Transverse colon (tissue), 4 donors: ENCODE measurements around the gene BAG1. TPM values are rescaled to one million over a fixed set of nuclear protein-coding genes. Genes with fewer than 3 reads are reported as not detected.

Experiments used
- DNase-seq: peaks from one replicate; pipeline ENCODE4 v3.0.0-alpha.2; 2019
- H3K27ac ChIP-seq, 4 donors: fragments of 200-600 bp; sonication (generic); 2 replicates each; pipeline ENCODE4 v1.5.1; 2016 to 2018; ENCODE audit warnings: inconsistent platforms in 4 of 4
- H3K27me3 ChIP-seq: fragments of 200-600 bp; sonication (generic); 2 replicates; pipeline ENCODE4 v1.5.1; 2017; ENCODE audit warnings: inconsistent platforms
- H3K36me3 ChIP-seq, 4 donors: fragments of 200-600 bp; sonication (generic); 2 replicates each; pipeline ENCODE4 v1.5.1; 2017 to 2019; ENCODE audit warnings: inconsistent platforms in 4 of 4
- H3K4me1 ChIP-seq, 4 donors: fragments of 200-600 bp; sonication (generic); 2 replicates each; pipeline ENCODE4 v1.5.1; 2017 to 2020; ENCODE audit warnings: inconsistent platforms in 4 of 4
- H3K4me3 ChIP-seq, 4 donors: fragments of 200-600 bp; sonication (generic); 1 replicate in 1 of 4; 2 replicates in 3 of 4; pipeline versions ENCODE4 v1.5.1 to v1.6.1; 2017 to 2019; ENCODE audit warnings: inconsistent platforms in 4 of 4
- H3K9me3 ChIP-seq, 2 donors: fragments of 200-600 bp; sonication (generic); 2 replicates each; pipeline ENCODE4 v1.5.1; 2017 to 2019; ENCODE audit warnings: inconsistent platforms in 2 of 2
- EP300 ChIP-seq: sonication (generic); formaldehyde crosslinking; IDR thresholded peaks from one replicate; pipeline ENCODE4 v1.6.1; 2017; ENCODE audit warnings: antibody characterized with exemption, low read depth
- POLR2A ChIP-seq: fragments of 450-650 bp; IDR thresholded peaks from one replicate; pipeline ENCODE4 v1.6.1; 2016; ENCODE audit warnings: antibody characterized with exemption, mild to moderate bottlenecking, moderate library complexity
- POLR2AphosphoS5 ChIP-seq, 3 donors: sonication (generic); formaldehyde crosslinking; IDR thresholded peaks; one replicate each; pipeline ENCODE4 v1.6.1; 2016; ENCODE audit warnings: antibody characterized with exemption in 3 of 3
- WGBS, 2 donors: methylation state at CpG; one replicate each; pipeline ENCODE4 v1.1.5; 2018; ENCODE audit warnings: low coverage in 1 of 2; 5-methylcytosine and 5-hydroxymethylcytosine counted together
- in situ Hi-C, 4 donors: fragments of 200-750 bp; cut with MboI; loops; one replicate each; pipeline versions ENCODE4 v1.15.0 to v1.15.1; 2017; ENCODE audit warnings: low sequenced_read_pairs in 3 of 4, low pct_ligation_motif_present in 1 of 4, low pct_unique_long_range_greater_than_20kb in 1 of 4
- intact Hi-C: fragments of 100-400 bp; cut with DNase I; formaldehyde crosslinking; loops from one replicate; pipeline ENCODE4 v1.15.1; 2023; ENCODE audit warnings: low total_unique reads
- total RNA-seq, 4 donors: library from RNA; depleted of rRNA; stranded (reverse); fragments of >200 nt; gene quantifications; one replicate each; pipeline ENCODE4 v1.1.0, GENCODE V29; 2016
- TF ChIP-seq, protein P1 (sequence below), 5 experiments: fragments of 200-600 bp in 3 of 5; fragments of 450-650 bp in 2 of 5; sonication (generic) in 3 of 5; IDR thresholded peaks; 1 replicate in 2 of 5; 2 replicates in 3 of 5; pipeline ENCODE4 v1.5.1; 2016 to 2017; ENCODE audit warnings: antibody characterized with exemption in 5 of 5, inconsistent platforms in 3 of 5, mild to moderate bottlenecking in 2 of 5, moderate library complexity in 1 of 5

The BAG1 gene
- total RNA-seq, 4 donors from 2014 or later = 73.2 to 185 (median 131) TPM

DNA sequence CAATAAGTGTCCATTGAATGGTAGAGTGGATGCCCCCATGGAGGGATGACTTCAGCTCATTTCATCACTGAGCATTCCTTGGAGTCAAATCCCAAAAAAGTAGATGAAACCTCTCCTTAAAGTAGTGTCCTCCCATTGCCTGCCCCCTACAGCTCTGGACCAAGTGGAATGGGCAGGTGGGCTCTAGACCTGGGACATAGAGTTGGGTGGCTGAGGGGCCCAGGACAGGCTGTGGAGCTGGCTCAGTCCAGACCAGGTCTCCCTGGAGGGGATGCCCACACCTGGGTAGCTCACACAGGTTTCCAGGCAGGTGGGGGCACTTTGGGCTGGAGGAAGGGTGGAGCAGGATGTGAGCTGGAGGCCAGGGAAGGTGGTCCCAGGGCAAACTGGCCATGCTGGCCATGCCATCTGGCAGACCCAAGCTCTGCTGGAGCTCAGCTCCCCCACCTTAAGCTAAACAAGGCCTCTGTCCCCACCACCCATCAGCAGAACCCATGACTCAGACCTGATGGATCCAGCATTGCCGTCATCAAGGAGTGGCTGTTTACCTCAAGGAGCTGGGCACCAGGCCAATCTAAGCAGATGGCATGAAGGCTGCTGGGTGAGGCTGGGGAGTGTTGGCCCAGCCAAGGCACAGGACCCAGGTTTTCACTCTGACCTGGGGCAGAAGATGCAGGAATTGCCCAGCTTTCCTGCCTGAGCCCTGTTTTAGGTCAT lies 30.7 kb downstream of the BAG1 start:
- H3K4me1 ChIP-seq = peaks cover 0 to 33% (median 22%) of the 10 kb centered on the region in 4 donors
- H3K27me3 ChIP-seq = no peaks in the 10 kb centered on the region
- peak overlapping the region; percentile 54 to 86 (median 80) for H3K27ac ChIP-seq
- peak; percentile 94 for DNase-seq
- in situ Hi-C loops = no loop called here
- intact Hi-C loops = no loop called here
- WGBS, 2 donors = 14% methylated on average over 1 of the region's 1 CpG; no CpG with 5 or more reads in 1 of the 2 donors
- no peak overlapping the region for H3K4me3 ChIP-seq
- TF ChIP-seq POLR2AphosphoS5 (IDR thresholded peaks at IDR 0.05) (peak; percentile 56 to 92 (median 88)), POLR2A (peak; percentile 40), EP300 (peak; percentile 75)
- TF ChIP-seq, protein P1, sequence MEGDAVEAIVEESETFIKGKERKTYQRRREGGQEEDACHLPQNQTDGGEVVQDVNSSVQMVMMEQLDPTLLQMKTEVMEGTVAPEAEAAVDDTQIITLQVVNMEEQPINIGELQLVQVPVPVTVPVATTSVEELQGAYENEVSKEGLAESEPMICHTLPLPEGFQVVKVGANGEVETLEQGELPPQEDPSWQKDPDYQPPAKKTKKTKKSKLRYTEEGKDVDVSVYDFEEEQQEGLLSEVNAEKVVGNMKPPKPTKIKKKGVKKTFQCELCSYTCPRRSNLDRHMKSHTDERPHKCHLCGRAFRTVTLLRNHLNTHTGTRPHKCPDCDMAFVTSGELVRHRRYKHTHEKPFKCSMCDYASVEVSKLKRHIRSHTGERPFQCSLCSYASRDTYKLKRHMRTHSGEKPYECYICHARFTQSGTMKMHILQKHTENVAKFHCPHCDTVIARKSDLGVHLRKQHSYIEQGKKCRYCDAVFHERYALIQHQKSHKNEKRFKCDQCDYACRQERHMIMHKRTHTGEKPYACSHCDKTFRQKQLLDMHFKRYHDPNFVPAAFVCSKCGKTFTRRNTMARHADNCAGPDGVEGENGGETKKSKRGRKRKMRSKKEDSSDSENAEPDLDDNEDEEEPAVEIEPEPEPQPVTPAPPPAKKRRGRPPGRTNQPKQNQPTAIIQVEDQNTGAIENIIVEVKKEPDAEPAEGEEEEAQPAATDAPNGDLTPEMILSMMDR (IDR thresholded peaks at IDR 0.05) = no peak
- H3K9me3 ChIP-seq = no peaks in the 10 kb centered on the region
- H3K36me3 ChIP-seq = no peaks in the 10 kb centered on the region

DNA sequence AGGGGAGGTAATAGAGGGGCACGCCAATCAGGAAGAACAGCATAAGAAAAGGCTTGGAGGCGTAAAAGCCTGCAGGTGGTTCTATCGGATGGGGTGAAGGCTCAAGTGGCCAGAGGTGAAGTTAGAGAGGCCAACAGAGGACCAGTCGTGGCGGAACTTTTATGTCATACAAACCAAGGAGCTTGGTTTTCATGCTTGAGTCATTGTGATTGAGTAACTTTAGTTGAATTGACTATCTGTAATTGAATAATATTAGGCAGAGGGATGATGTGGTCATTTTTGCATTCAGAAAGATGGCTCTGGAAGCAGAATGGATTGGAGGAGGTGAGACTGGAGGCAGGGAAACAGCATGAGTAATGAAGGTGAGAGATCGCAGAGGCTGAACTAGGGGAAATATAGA lies 31.7 kb downstream of the BAG1 start:
- intact Hi-C loops = no loop called here
- Histone ChIP-seq H3K27ac (peak overlapping the region in 3 of 4 donors; percentile 78 to 86 (median 83)), H3K4me3 (no peak overlapping the region), H3K27me3 (no peaks in the 10 kb centered on the region), H3K9me3 (no peaks in the 10 kb centered on the region), H3K36me3 (no peaks in the 10 kb centered on the region), H3K4me1 (peaks cover 0 to 33% (median 22%) of the 10 kb centered on the region in 4 donors)
- TF ChIP-seq, protein P1 (IDR thresholded peaks at IDR 0.05) = no peak
- no peak for TF ChIP-seq POLR2AphosphoS5 (IDR thresholded peaks at IDR 0.05)
- no peak for TF ChIP-seq EP300
- TF ChIP-seq POLR2A = no peak
- in situ Hi-C loops = no loop called here
- DNase-seq = no peak
- 93 to 94% methylated on average over 5 to 6 of the region's 6 CpGs for WGBS, 2 donors

DNA sequence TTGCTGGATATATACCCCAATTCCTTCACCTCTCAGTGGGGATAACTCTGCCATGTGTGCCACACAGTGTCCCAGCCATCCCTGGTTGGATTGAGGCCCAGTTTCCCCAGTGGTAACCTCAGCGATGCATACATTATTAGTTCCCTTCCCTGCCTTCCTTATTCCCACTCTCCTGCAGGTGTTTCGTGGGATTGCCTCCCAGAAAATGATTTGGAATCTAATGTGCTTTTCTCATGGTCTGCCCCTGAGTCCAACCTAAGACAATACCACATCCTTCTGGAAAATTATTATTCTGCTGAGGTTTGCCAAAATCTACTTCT lies 32.9 kb downstream of the BAG1 start:
- TF ChIP-seq POLR2A (no peak), POLR2AphosphoS5 (IDR thresholded peaks at IDR 0.05) (no peak), EP300 (no peak)
- TF ChIP-seq, protein P1 (IDR thresholded peaks at IDR 0.05) = no peak
- no peak overlapping the region for H3K4me3 ChIP-seq
- H3K9me3 ChIP-seq = no peaks in the 10 kb centered on the region
- WGBS, 2 donors = 87% methylated on average over 2 of the region's 2 CpGs; no CpG with 5 or more reads in 1 of the 2 donors
- in situ Hi-C loops (no loop called here), intact Hi-C loops (no loop called here)
- no peak for DNase-seq
- H3K27ac ChIP-seq = no peak overlapping the region
- H3K27me3 ChIP-seq = no peaks in the 10 kb centered on the region
- no peaks in the 10 kb centered on the region for H3K36me3 ChIP-seq
- peaks cover 0 to 33% (median 22%) of the 10 kb centered on the region in 4 donors for H3K4me1 ChIP-seq

DNA sequence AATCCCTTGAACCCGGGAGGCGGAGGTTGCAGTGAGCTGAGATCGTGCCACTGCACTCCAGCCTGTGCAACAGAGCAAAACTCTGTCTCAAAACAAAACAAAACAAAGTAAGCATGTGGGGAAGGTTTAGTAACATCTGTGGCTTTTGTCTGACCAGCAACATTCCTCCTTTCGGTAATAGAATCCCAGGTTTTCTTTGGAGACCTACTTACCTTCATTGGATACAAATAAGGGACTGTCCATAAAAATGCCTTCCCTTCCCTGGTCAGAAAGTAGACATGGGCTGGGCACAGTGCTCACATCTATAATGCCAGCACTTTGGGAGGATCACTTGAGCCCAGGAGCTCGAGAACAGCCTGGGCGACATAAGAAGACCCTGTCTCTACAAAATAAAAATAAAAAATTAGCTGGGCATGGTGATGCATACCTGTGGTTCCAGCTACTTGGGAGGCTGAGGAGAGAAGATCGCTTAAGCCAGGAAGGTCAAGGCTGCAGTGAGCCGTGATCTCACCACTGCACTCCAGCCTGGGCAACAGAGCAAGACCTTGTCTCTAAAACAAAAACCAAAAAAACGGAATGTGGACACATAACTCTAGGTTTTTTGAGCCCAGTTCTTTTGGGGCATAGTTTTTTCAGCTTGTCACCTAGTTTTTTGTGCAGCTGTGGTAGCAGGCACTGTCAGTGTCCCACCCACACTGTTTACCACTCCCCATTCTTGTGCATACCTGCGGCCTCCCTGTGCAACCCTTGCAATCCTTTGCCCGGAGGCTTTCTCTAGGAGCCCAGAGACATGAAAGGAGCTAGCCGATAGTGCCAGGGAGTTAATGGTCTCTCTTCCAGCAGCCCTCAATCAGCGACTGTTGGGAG lies 33.5 kb downstream of the BAG1 start:
- Histone ChIP-seq H3K4me3 (no peak overlapping the region), H3K27me3 (no peaks in the 10 kb centered on the region), H3K27ac (peak overlapping the region in 2 of 4 donors; percentile 70 to 71), H3K36me3 (no peaks in the 10 kb centered on the region), H3K4me1 (peaks cover 0 to 35% (median 22%) of the 10 kb centered on the region in 4 donors), H3K9me3 (no peaks in the 10 kb centered on the region)
- TF ChIP-seq POLR2AphosphoS5 (IDR thresholded peaks at IDR 0.05) (no peak), POLR2A (no peak), EP300 (no peak)
- TF ChIP-seq, protein P1 (IDR thresholded peaks at IDR 0.05) = no peak
- intact Hi-C loops (no loop called here), in situ Hi-C loops (no loop called here)
- no peak for DNase-seq
- WGBS, 2 donors = 84 to 85% methylated on average over 6 to 13 of the region's 13 CpGs
